T-cell (primary cell): ENCODE data around the gene RUVBL1. TPM values are rescaled to one million over a fixed set of nuclear protein-coding genes. Genes with fewer than 3 reads are reported as not detected.
A peak's percentile ranks its signal among the peaks of the same experiment; 100 is the strongest.

Experiments used
- ATAC-seq, 4 experiments: fragments of 200-7000 bp in 3 of 4; fragments of 150-1000 bp in 1 of 4; cut with Tn5 transposase; replicated peaks in 1 of 4; 1 replicate in 3 of 4; 2 replicates in 1 of 4; pipeline ENCODE4 v1.10.0; 2021; ENCODE audit warnings: moderate library complexity in 3 of 4, mild to moderate bottlenecking in 2 of 4, moderate number of reproducible peaks in 1 of 4
- CTCF ChIA-PET, 2 donors: fragments of 300-600 bp; sonication (Branson Sonifier 250); formaldehyde crosslinking; loops; one replicate each; lab custom pipeline; 2022; ENCODE audit warnings: antibody characterized with exemption in 2 of 2; lab: Charles Lee
- POLR2A ChIA-PET, 2 donors: fragments of 300-600 bp; sonication (Branson Sonifier 250); formaldehyde crosslinking; loops; one replicate each; lab custom pipeline; 2022; ENCODE audit warnings: antibody characterized with exemption in 2 of 2; lab: Charles Lee
- DNase-seq, 35 experiments: peaks; one replicate each; pipeline versions ENCODE4 v3.0.0 to v3.0.0-alpha.2; 2013 to 2023
- H3K27ac ChIP-seq: one replicate; pipeline ENCODE4 v1.5.1; 2013; ENCODE audit warnings: low read length
- H3K27me3 ChIP-seq, 2 experiments: replicated peaks in 1 of 2; 1 replicate in 1 of 2; 2 replicates in 1 of 2; pipeline versions ENCODE4 v1.6.1 to v1.7.0; 2013; ENCODE audit warnings: low read length in 1 of 2, mixed read lengths in 1 of 2; ENCODE audit not compliant: control insufficient read depth in 2 of 2, insufficient read depth in 2 of 2; ENCODE audit errors: extremely low read depth in 1 of 2
- H3K36me3 ChIP-seq, 2 donors: 1 replicate in 1 of 2; 2 replicates in 1 of 2; pipeline versions ENCODE4 v1.6.1 to v1.7.0; 2013; ENCODE audit warnings: low read length in 1 of 2; ENCODE audit not compliant: control insufficient read depth in 2 of 2, insufficient read depth in 1 of 2; ENCODE audit errors: extremely low read depth in 1 of 2
- H3K4me1 ChIP-seq, 2 experiments: 1 replicate in 1 of 2; 2 replicates in 1 of 2; pipeline versions ENCODE4 v1.6.1 to v1.7.0; 2013; ENCODE audit warnings: low read length in 2 of 2, mixed read lengths in 1 of 2; ENCODE audit not compliant: insufficient read depth in 2 of 2, control insufficient read depth in 1 of 2; ENCODE audit errors: extremely low read depth in 1 of 2
- H3K4me3 ChIP-seq, 2 donors: 1 replicate in 1 of 2; 2 replicates in 1 of 2; pipeline versions ENCODE4 v1.5.1 to v1.7.0; 2013; ENCODE audit warnings: mild to moderate bottlenecking in 2 of 2, low read length in 1 of 2, moderate library complexity in 1 of 2; ENCODE audit not compliant: control insufficient read depth in 1 of 2; ENCODE audit errors: extremely low read depth in 1 of 2
- H3K9me3 ChIP-seq: 2 replicates; pipeline ENCODE4 v1.7.0; 2013
- H3K27ac Mint-ChIP-seq, 2 donors: one replicate each; pipeline ENCODE4 v1.8.0; 2020 to 2021; ENCODE audit warnings: mild to moderate bottlenecking in 2 of 2, mixed read lengths in 2 of 2
- H3K27me3 Mint-ChIP-seq, 2 donors: one replicate each; pipeline ENCODE4 v1.8.0; 2021 to 2022; ENCODE audit warnings: mixed read lengths in 2 of 2
- H3K36me3 Mint-ChIP-seq: one replicate; pipeline ENCODE4 v1.8.0; 2021; ENCODE audit warnings: mixed read lengths
- H3K4me1 Mint-ChIP-seq, 3 donors: one replicate each; pipeline ENCODE4 v1.8.0; 2020 to 2022; ENCODE audit warnings: mixed read lengths in 3 of 3, mild to moderate bottlenecking in 1 of 3
- H3K4me3 Mint-ChIP-seq, 3 donors: one replicate each; pipeline ENCODE4 v1.8.0; 2020 to 2022; ENCODE audit warnings: mild to moderate bottlenecking in 3 of 3, mixed read lengths in 3 of 3, moderate library complexity in 3 of 3
- H3K9me3 Mint-ChIP-seq, 3 donors: one replicate each; pipeline ENCODE4 v1.8.0; 2020 to 2022; ENCODE audit warnings: mixed read lengths in 3 of 3
- WGBS: methylation state at CpG from one replicate; pipeline ENCODE4 v1.1.5; 2013; ENCODE audit warnings: missing lambda C conversion rate; ENCODE audit not compliant: insufficient coverage; 5-methylcytosine and 5-hydroxymethylcytosine counted together
- total RNA-seq, 35 experiments: library from RNA in 6 of 35; stranded (reverse) in 6 of 35; fragments of 120-200 nt in 1 of 35; gene quantifications; one replicate each; pipeline versions ENCODE4 v1.2.1 to v1.2.4 and lab custom pipeline; 2013 to 2026

Gene RUVBL1
- total RNA-seq, 5 donors from 2014 or later (not counting 1 experiment from before 2014, with no cell fraction given): 21.4 to 33.4 (median 29.9) TPM

DNA sequence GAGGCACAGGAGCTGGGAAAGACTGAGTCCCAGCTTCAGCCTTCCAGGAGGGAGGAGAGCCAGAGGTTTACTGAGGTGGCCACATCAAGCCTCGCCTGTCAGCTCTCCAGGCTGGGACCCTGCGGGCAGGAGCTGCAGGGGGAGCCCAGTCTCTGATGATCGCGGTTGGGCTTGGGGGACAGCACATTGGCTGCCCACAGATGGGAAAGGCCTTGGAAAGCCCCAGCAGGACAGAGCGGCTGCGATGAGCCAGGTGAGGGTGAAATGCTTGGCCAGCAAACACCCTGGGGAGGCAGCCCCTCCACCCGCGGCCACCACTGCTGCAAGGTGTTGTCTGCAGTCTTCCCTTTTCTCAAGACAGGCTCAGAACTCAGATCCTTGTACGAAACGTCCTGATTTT lies 40.2 kb downstream of the RUVBL1 start:
- WGBS: 97% methylated on average over 10 of the region's 10 CpGs
- H3K4me3 ChIP-seq: no peak overlapping the region
- no peaks in the 10 kb centered on the region for H3K9me3 ChIP-seq
- H3K4me1 ChIP-seq: no peaks in the 10 kb centered on the region
- Mint-ChIP-seq H3K27me3 (no peaks in the 10 kb centered on the region), H3K4me1 (no peaks in the 10 kb centered on the region), H3K9me3 (no peaks in the 10 kb centered on the region), H3K36me3 (peaks cover 75% of the 10 kb centered on the region), H3K27ac (no peak overlapping the region), H3K4me3 (no peak overlapping the region)
- H3K27me3 ChIP-seq: peaks cover 0 to 5% of the 10 kb centered on the region in 2 experiments
- POLR2A ChIA-PET: no interaction called here
- CTCF ChIA-PET: no interaction called here
- H3K36me3 ChIP-seq: peaks cover 8 to 72% of the 10 kb centered on the region in 2 donors
- ATAC-seq (no peak), DNase-seq (no peak)
- no peak overlapping the region for H3K27ac ChIP-seq

DNA sequence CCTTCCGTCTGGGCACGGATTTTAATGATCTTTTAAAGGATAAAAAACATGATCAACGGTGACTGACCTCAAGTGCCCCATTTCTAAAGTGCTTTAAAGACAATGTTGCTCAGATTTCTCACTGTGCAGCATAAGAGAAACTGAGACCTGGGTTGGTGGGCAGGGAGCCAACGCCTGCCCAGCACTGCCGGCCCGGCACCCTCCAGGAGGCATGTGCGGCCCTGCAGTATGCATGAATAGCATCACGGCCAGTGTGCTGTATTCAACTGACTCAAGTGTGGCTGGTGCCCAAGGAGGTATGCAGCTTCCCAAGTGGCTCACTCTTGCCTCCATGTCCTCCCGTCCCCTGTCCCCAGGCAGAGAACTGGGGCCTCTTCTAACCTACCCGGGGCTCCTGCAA lies 41.1 kb downstream of the RUVBL1 start:
- Histone ChIP-seq H3K27ac (no peak overlapping the region), H3K4me1 (peaks cover 0 to under 1% of the 10 kb centered on the region in 2 experiments), H3K36me3 (peaks cover 8 to 69% of the 10 kb centered on the region in 2 donors), H3K4me3 (no peak overlapping the region), H3K27me3 (peaks cover 0 to 6% of the 10 kb centered on the region in 2 experiments), H3K9me3 (no peaks in the 10 kb centered on the region)
- Mint-ChIP-seq H3K4me3 (no peak overlapping the region), H3K27ac (no peak overlapping the region), H3K4me1 (peaks cover 0 to 3% (median 0%) of the 10 kb centered on the region in 3 donors), H3K27me3 (no peaks in the 10 kb centered on the region), H3K9me3 (no peaks in the 10 kb centered on the region), H3K36me3 (peaks cover 74% of the 10 kb centered on the region)
- 97% methylated on average over 9 of the region's 10 CpGs for WGBS
- POLR2A ChIA-PET: no interaction called here
- peak in 1 of 35 experiments; percentile 4 for DNase-seq
- no peak for ATAC-seq
- CTCF ChIA-PET: no interaction called here

DNA sequence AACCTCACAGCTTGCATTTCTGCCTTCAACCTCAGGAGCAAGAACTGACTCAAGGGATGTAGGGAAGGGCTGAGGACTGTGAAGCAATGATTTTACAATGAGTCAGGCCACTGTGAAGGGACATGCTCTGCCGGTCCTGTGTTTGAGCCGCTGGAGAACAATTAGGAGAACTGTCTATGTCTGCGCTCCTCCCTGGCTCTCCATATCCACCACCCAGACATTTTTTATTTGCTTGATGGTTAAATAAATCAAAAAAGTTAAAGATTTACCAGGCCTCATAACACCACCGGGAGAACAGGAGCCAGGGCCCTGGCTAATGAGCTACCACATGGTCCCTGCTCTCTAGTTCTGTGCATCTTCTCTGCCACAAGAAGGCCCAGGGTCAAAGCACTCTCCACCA lies 41.8 kb downstream of the RUVBL1 start:
- H3K27ac ChIP-seq: no peak overlapping the region
- ChIA-PET CTCF (no interaction called here), POLR2A (no interaction called here)
- H3K27me3 Mint-ChIP-seq: no peaks in the 10 kb centered on the region
- no peak overlapping the region for H3K4me3 ChIP-seq
- peaks cover 0 to 6% (median 0%) of the 10 kb centered on the region in 3 donors for H3K4me1 Mint-ChIP-seq
- no peak overlapping the region for H3K27ac Mint-ChIP-seq
- peaks cover 8 to 62% of the 10 kb centered on the region in 2 donors for H3K36me3 ChIP-seq
- H3K4me3 Mint-ChIP-seq: no peak overlapping the region
- peaks cover 0 to 6% of the 10 kb centered on the region in 2 experiments for H3K4me1 ChIP-seq
- H3K9me3 Mint-ChIP-seq: no peaks in the 10 kb centered on the region
- DNase-seq (no peak), ATAC-seq (no peak)
- WGBS: 100% methylated on average over 1 of the region's 4 CpGs
- H3K36me3 Mint-ChIP-seq: peaks cover 67% of the 10 kb centered on the region
- no peaks in the 10 kb centered on the region for H3K9me3 ChIP-seq
- H3K27me3 ChIP-seq: peaks cover 0 to 10% of the 10 kb centered on the region in 2 experiments

DNA sequence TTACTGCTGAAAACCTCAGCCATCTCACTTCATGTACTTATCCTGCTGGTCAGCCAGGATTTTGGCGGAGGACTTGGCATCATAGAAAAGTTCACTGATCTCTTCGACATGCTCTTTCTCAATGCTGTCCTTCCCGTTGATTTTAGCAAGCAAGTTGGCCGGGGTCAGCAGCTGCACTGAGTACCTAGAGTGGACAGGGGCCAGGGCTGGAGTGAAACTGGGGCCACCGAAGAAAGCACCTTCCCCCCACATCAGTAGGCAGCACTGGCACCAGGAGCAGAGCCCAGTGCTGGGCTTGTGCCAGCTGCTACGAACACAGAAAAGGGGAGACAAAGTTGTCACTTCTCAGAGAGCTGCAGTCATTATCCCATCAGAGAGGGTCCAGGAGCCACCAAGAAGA lies 42.4 kb downstream of the RUVBL1 start:
- peaks cover 0 to 15% of the 10 kb centered on the region in 2 experiments for H3K27me3 ChIP-seq
- Mint-ChIP-seq H3K27ac (no peak overlapping the region), H3K4me3 (no peak overlapping the region), H3K27me3 (no peaks in the 10 kb centered on the region), H3K4me1 (peaks cover 0 to 6% (median 3%) of the 10 kb centered on the region in 3 donors), H3K36me3 (peaks cover 61% of the 10 kb centered on the region), H3K9me3 (no peaks in the 10 kb centered on the region)
- ChIA-PET CTCF (no interaction called here), POLR2A (no interaction called here)
- DNase-seq (no peak), ATAC-seq (no peak)
- 100% methylated on average over 5 of the region's 6 CpGs for WGBS
- H3K27ac ChIP-seq: no peak overlapping the region
- peaks cover 8 to 56% of the 10 kb centered on the region in 2 donors for H3K36me3 ChIP-seq
- no peak overlapping the region for H3K4me3 ChIP-seq
- no peaks in the 10 kb centered on the region for H3K9me3 ChIP-seq
- peaks cover 3 to 11% of the 10 kb centered on the region in 2 experiments for H3K4me1 ChIP-seq

DNA sequence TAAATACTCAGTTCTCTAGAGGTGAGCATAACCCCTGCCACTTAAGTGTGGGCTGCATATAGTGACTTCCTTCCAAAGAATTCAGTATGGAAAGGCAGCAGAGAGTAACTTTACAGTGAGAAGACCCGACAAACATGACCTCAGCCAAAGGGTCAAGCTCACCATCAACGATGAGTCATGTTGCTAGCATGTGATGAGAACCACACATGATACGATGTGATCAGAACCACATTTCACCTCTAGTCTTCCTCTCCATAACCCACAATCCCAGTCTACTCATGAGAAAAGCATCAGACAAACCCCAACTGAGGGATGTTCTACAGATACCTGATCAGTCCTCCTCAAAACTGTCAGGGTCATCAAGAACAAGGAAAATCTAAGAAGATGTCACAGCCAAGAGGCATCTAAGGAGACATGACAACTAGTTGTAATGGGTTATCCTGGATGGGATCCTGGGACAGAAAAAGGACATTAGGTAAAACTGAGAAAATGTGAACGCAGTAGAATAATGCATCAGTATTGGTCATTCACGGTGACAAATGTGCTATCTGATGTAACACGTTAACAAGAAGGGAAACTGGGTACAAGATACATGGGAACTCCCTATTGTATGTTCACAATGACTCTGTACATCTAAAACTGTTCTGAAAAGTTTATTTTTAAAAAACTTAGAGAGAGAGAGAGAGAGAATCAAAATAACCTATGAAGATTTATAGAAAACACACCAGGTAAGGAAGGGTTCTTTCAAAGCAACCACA lies 43.1 kb downstream of the RUVBL1 start:
- WGBS: 64% methylated on average over 3 of the region's 6 CpGs
- H3K4me3 ChIP-seq: no peak overlapping the region
- ChIA-PET POLR2A (interaction anchor here in 1 of 2 donors (0.6 kb wide), 1 partner anchor 649 kb away, joined by 8 read pairs; no protein-coding TSS in a partner anchor), CTCF (interaction anchor here in 1 of 2 donors (0.5 to 0.7 kb wide), 2 partner anchors 24 to 53 kb away, joined by 3 read pairs; no protein-coding TSS in a partner anchor)
- Mint-ChIP-seq H3K4me1 (peaks cover 0 to 7% (median 3%) of the 10 kb centered on the region in 3 donors), H3K27me3 (no peaks in the 10 kb centered on the region), H3K27ac (no peak overlapping the region), H3K4me3 (no peak overlapping the region), H3K36me3 (peaks cover 59% of the 10 kb centered on the region), H3K9me3 (no peaks in the 10 kb centered on the region)
- DNase-seq (no peak), ATAC-seq (no peak)
- H3K36me3 ChIP-seq: peaks cover 8 to 50% of the 10 kb centered on the region in 2 donors
- no peak overlapping the region for H3K27ac ChIP-seq
- H3K4me1 ChIP-seq: peaks cover 3 to 18% of the 10 kb centered on the region in 2 experiments
- no peaks in the 10 kb centered on the region for H3K9me3 ChIP-seq
- peaks cover 0 to 22% of the 10 kb centered on the region in 2 experiments for H3K27me3 ChIP-seq

DNA sequence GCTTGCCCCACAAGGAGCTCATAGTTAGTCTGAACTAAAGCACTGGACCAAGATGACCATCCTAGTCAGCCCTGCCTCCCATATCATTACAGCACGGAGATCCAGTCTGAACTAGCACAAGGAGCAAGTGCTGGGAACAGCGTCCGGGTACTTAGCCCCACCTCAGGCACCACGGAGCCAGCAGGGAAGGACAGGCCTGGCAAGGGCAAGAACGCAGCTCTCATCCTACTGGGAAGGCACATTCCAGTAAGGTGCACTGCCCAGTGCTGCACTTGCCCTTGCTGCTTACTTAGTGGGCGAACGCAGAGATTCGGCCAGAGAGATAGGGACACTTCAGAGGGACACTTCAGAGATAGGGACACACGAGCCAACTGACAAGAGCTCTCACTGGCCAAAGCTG lies 43.8 kb downstream of the RUVBL1 start:
- Histone ChIP-seq H3K4me3 (no peak overlapping the region), H3K36me3 (peaks cover 8 to 43% of the 10 kb centered on the region in 2 donors), H3K27me3 (peaks cover 0 to 22% of the 10 kb centered on the region in 2 experiments), H3K4me1 (peaks cover 3 to 23% of the 10 kb centered on the region in 2 experiments), H3K9me3 (no peaks in the 10 kb centered on the region), H3K27ac (no peak overlapping the region)
- H3K9me3 Mint-ChIP-seq: no peaks in the 10 kb centered on the region
- WGBS: 96% methylated on average over 8 of the region's 9 CpGs
- no peak for ATAC-seq
- peaks cover 0 to 12% (median 9%) of the 10 kb centered on the region in 3 donors for H3K4me1 Mint-ChIP-seq
- no peak overlapping the region for H3K4me3 Mint-ChIP-seq
- H3K36me3 Mint-ChIP-seq: peaks cover 52% of the 10 kb centered on the region
- no peak overlapping the region for H3K27ac Mint-ChIP-seq
- no peak for DNase-seq
- CTCF ChIA-PET: interaction anchor here in 1 of 2 donors (0.5 to 0.7 kb wide), 2 partner anchors 23 to 53 kb away, joined by 3 read pairs; no protein-coding TSS in a partner anchor
- POLR2A ChIA-PET: interaction anchor here in 1 of 2 donors (0.6 kb wide), 1 partner anchor 649 kb away, joined by 8 read pairs; no protein-coding TSS in a partner anchor
- no peaks in the 10 kb centered on the region for H3K27me3 Mint-ChIP-seq
